Mammary epithelial cell (primary cell): ENCODE results near the gene SLC18B1.

Source experiments
- CTCF ChIP-seq, 2 donors: IDR thresholded peaks in 1 of 2; conservative IDR thresholded peaks in 1 of 2; 2 replicates each; pipeline ENCODE4 v1.5.1; 2011 to 2012; ENCODE audit warnings: inconsistent platforms in 2 of 2, low read length in 2 of 2, mild to moderate bottlenecking in 2 of 2, control low read depth in 1 of 2, low read depth in 1 of 2; ENCODE audit not compliant: insufficient read depth in 1 of 2; ENCODE audit errors: extremely low read depth in 1 of 2
- EZH2 ChIP-seq: IDR thresholded peaks from 2 replicates; pipeline ENCODE4 v1.6.1; 2012; ENCODE audit warnings: low read length, inconsistent platforms, borderline replicate concordance

GRCh38 chr6:132726608-132726975, 71.8 kb downstream of the SLC18B1 start:
- TF ChIP-seq CTCF (conservative IDR thresholded peaks at IDR 0.05 in 1 of 2, IDR thresholded peaks at IDR 0.05 in 1 of 2; ENCODE audit: extremely low read depth in 1 of 2, insufficient read depth in 1 of 2, low read depth in 1 of 2, low read length in 2 of 2) (no peak), EZH2 (no peak)
